T-helper 9 cell (primary cell): ENCODE data around the gene SIL1.
"Not testable (repeated sequence)": the region's sequence is repeated elsewhere in the genome, so short reads cannot be mapped to it uniquely, and the experiment has no call there.

Experiments used
- DNase-seq: peaks from one replicate; pipeline ENCODE4 v3.0.0-alpha.2; 2020

SIL1 gene

GRCh38 chr5:139016186-139016585 is 182.0 kb downstream of the SIL1 start:
- no peak for DNase-seq

GRCh38 chr5:139014726-139015125 is 183.4 kb downstream of the SIL1 start:
- no peak for DNase-seq

GRCh38 chr5:139012176-139012575 is 186.0 kb downstream of the SIL1 start:
- no peak for DNase-seq

GRCh38 chr5:139011156-139011555 is 187.0 kb downstream of the SIL1 start:
- DNase-seq, result not testable (repeated sequence)

- DNase-seq, result no peak
These were observed 193.5 kb downstream of the SIL1 start for GRCh38 chr5:139004374-139005307.

GRCh38 chr5:138999674-139000073 is 198.5 kb downstream of the SIL1 start:
- no peak for DNase-seq

- DNase-seq, result no peak
These were observed 199.6 kb downstream of the SIL1 start for GRCh38 chr5:138998521-138998920.

GRCh38 chr5:138996120-138996519 is 202.0 kb downstream of the SIL1 start:
- no peak for DNase-seq

GRCh38 chr5:138990986-138991590 is 207.1 kb downstream of the SIL1 start:
- no peak for DNase-seq

GRCh38 chr5:138989720-138990119 is 208.4 kb downstream of the SIL1 start:
- DNase-seq, result no peak

- no peak for DNase-seq
These were observed 211.9 kb downstream of the SIL1 start for GRCh38 chr5:138986186-138986800.

- DNase-seq, result no peak
These were observed 212.5 kb downstream of the SIL1 start for GRCh38 chr5:138985683-138986082.

- no peak for DNase-seq
These were observed 212.9 kb downstream of the SIL1 start for GRCh38 chr5:138985256-138985655.

GRCh38 chr5:138983984-138984383 is 214.2 kb downstream of the SIL1 start:
- no peak for DNase-seq

- no peak for DNase-seq
These were observed 216.6 kb downstream of the SIL1 start for GRCh38 chr5:138981586-138981985.

- no peak for DNase-seq
These were observed 217.0 kb downstream of the SIL1 start for GRCh38 chr5:138981131-138981530.

GRCh38 chr5:138980441-138980840 is 217.7 kb downstream of the SIL1 start:
- DNase-seq, result no peak

GRCh38 chr5:138979684-138980280 is 218.4 kb downstream of the SIL1 start:
- no peak for DNase-seq

GRCh38 chr5:138978581-138978980 is 219.6 kb downstream of the SIL1 start:
- DNase-seq, result no peak

- DNase-seq, result no peak
These were observed 220.1 kb downstream of the SIL1 start for GRCh38 chr5:138978080-138978479.

GRCh38 chr5:138975098-138975847 is 222.9 kb downstream of the SIL1 start:
- no peak for DNase-seq

- no peak for DNase-seq
These were observed 223.7 kb downstream of the SIL1 start for GRCh38 chr5:138974227-138975063.
